ENCODE data around the gene SHC3. TPM values are rescaled to one million over a fixed set of nuclear protein-coding genes. Genes with fewer than 3 reads are reported as not detected.

Gene SHC3
- total RNA-seq, 4 donors from 2014 or later, result 0.51 to 3.5 (median 2.5) TPM

DNA sequence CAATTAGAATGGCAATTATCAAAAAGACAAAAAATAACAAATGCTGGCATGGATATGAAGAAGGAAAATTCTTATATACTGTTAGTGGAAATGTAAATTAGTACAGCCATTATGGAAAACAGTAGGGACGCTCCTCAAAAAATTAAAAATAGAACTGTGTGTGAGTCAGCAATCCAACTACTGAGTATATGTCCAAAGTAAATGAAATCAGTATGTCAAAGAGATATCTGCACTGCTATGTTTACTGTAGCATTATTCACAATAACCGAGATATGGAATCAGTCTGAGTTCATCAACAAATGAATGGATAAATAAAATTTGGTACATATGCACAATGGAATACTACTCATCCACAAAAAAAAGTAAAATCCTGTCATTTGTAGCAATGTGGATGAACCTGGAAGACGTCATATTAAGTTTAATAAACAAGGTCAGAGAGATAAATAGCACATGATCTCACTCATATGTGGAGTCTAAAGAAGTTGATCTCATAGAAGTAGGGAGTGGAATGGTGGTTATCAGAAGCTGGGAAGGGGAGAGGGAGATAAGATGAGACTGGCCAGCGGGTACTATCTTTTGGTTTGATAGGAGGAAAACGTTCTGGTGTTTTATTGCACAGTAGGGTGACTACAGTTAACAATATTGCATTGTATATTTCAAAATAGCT lies 16.6 kb upstream of the SHC3 start:
- TF ChIP-seq CTCF (IDR thresholded peaks at IDR 0.05) (no peak), POLR2A (IDR thresholded peaks at IDR 0.05) (no peak)
- Histone ChIP-seq H3K4me1 (no peaks in the 10 kb centered on the region), H3K27me3 (no peaks in the 10 kb centered on the region), H3K9me3 (peaks cover 0 to 11% of the 10 kb centered on the region in 2 donors), H3K4me3 (no peak overlapping the region), H3K27ac (no peak overlapping the region), H3K36me3 (no peaks in the 10 kb centered on the region)
- intact Hi-C loops (cut with DNase I; ENCODE audit: low total_unique reads), result no loop called here
- DNase-seq, result no peak

DNA sequence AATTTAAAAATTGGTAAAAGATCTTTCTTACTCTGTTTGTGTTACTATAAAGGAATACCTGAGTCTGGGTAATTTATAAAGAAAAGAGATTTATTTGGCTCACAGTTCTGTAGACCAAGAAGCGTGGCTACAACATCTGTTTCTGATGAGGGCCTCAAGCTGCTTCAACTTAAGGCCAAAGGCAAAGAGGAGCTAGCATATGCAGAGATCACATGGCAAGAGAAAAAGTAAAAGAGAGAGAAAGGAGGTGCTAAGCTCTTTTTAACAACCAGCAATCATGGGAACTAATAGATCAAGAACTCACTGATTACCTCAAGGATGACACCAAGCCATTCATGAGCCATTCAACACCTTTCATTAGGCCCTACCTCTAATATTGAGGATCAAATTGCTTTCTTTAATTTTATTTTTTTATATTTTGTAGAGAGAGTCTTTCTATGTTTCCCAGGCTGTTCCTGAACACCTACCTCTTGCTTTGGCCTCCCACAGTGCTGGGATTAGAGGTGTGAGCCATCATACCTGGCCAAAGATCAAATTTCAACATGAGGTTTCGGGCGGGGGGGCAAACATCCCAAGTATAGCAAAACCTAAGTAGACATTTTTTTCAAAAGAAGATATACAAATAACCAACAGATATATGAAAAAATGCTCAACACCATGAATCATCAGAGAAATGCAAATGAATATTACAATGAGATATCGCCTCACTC lies 16.0 kb upstream of the SHC3 start:
- TF ChIP-seq POLR2A (IDR thresholded peaks at IDR 0.05), result no peak
- TF ChIP-seq CTCF (IDR thresholded peaks at IDR 0.05), result no peak
- Histone ChIP-seq H3K4me1 (no peaks in the 10 kb centered on the region), H3K27ac (no peak overlapping the region), H3K27me3 (no peaks in the 10 kb centered on the region), H3K4me3 (no peak overlapping the region), H3K9me3 (peaks cover 0 to 11% of the 10 kb centered on the region in 2 donors), H3K36me3 (no peaks in the 10 kb centered on the region)
- intact Hi-C loops (cut with DNase I; ENCODE audit: low total_unique reads), result no loop called here
- DNase-seq, result no peak

GRCh38 chr9:89191004-89191403 lies 12.4 kb upstream of the SHC3 start:
- Histone ChIP-seq H3K9me3 (no peaks in the 10 kb centered on the region), H3K27me3 (no peaks in the 10 kb centered on the region), H3K4me1 (no peaks in the 10 kb centered on the region), H3K4me3 (no peak overlapping the region), H3K36me3 (no peaks in the 10 kb centered on the region), H3K27ac (no peak overlapping the region)
- no peak for DNase-seq
- TF ChIP-seq POLR2A (IDR thresholded peaks at IDR 0.05) (no peak), CTCF (IDR thresholded peaks at IDR 0.05) (no peak)
- intact Hi-C loops (cut with DNase I; ENCODE audit: low total_unique reads), result no loop called here

- no peaks in the 10 kb centered on the region for H3K27me3 ChIP-seq
- H3K4me3 ChIP-seq, result no peak overlapping the region
- H3K27ac ChIP-seq, result no peak overlapping the region
- no peaks in the 10 kb centered on the region for H3K36me3 ChIP-seq
- H3K4me1 ChIP-seq, result no peaks in the 10 kb centered on the region
- intact Hi-C loops (cut with DNase I; ENCODE audit: low total_unique reads), result no loop called here
- H3K9me3 ChIP-seq, result no peaks in the 10 kb centered on the region
- no peak for TF ChIP-seq POLR2A (IDR thresholded peaks at IDR 0.05)
- no peak for DNase-seq
Measured at GRCh38 chr9:89189215-89189614, 10.6 kb upstream of the SHC3 start.

- intact Hi-C loops (cut with DNase I; ENCODE audit: low total_unique reads), result no loop called here
- H3K9me3 ChIP-seq, result no peaks in the 10 kb centered on the region
- no peak overlapping the region for H3K4me3 ChIP-seq
- no peak overlapping the region for H3K27ac ChIP-seq
- TF ChIP-seq POLR2A (IDR thresholded peaks at IDR 0.05) (no peak), CTCF (IDR thresholded peaks at IDR 0.05) (no peak)
- H3K27me3 ChIP-seq, result no peaks in the 10 kb centered on the region
- no peak for DNase-seq
- H3K36me3 ChIP-seq, result no peaks in the 10 kb centered on the region
- no peaks in the 10 kb centered on the region for H3K4me1 ChIP-seq
Measured at GRCh38 chr9:89187950-89188349, 9.3 kb upstream of the SHC3 start.
